Hepatocyte (in vitro differentiated cells): ENCODE data around the gene SLC39A11. TPM values are rescaled to one million over a fixed set of nuclear protein-coding genes. Genes with fewer than 3 reads are reported as not detected.

ENCODE experiments used
- DNase-seq: peaks from one replicate; pipeline ENCODE4 v3.0.0-alpha.2; 2016; ENCODE audit warnings: low spot score
- H2AFZ ChIP-seq: fragments of 200-600 bp; sonication (generic); 2 replicates; pipeline ENCODE4 v1.6.0; 2016; ENCODE audit warnings: antibody characterized with exemption, mild to moderate bottlenecking
- H3K27ac ChIP-seq: fragments of 200-600 bp; sonication (generic); 2 replicates; pipeline ENCODE4 v1.5.1; 2016; ENCODE audit warnings: mild to moderate bottlenecking
- H3K27me3 ChIP-seq: fragments of 200-600 bp; sonication (generic); 2 replicates; pipeline ENCODE4 v1.6.1; 2016
- H3K36me3 ChIP-seq: fragments of 200-600 bp; sonication (generic); replicated peaks from 2 replicates; pipeline ENCODE4 v1.5.1; 2016; ENCODE audit warnings: low read depth; ENCODE audit not compliant: insufficient read depth
- H3K4me1 ChIP-seq: fragments of 200-600 bp; sonication (generic); 2 replicates; pipeline ENCODE4 v1.5.1; 2016; ENCODE audit warnings: mild to moderate bottlenecking, moderate library complexity; ENCODE audit not compliant: insufficient read depth
- H3K4me2 ChIP-seq: fragments of 200-600 bp; sonication (generic); 2 replicates; pipeline ENCODE4 v1.6.0; 2016
- H3K4me3 ChIP-seq: fragments of 200-600 bp; sonication (generic); 2 replicates; pipeline ENCODE4 v1.5.1; 2016; ENCODE audit warnings: mild to moderate bottlenecking
- H3K79me2 ChIP-seq: fragments of 200-600 bp; sonication (generic); 2 replicates; pipeline ENCODE4 v1.6.0; 2017; ENCODE audit warnings: mild to moderate bottlenecking
- H3K9me2 ChIP-seq: fragments of 200-600 bp; sonication (generic); replicated peaks from 2 replicates; pipeline ENCODE4 v1.6.0; 2017; ENCODE audit warnings: mild to moderate bottlenecking; ENCODE audit not compliant: insufficient read depth
- H3K9me3 ChIP-seq: fragments of 200-600 bp; sonication (generic); 2 replicates; pipeline ENCODE4 v1.5.1; 2016; ENCODE audit warnings: low read depth, mild to moderate bottlenecking
- H4K20me1 ChIP-seq: fragments of 200-600 bp; sonication (generic); 2 replicates; pipeline ENCODE4 v1.6.0; 2016; ENCODE audit warnings: mild to moderate bottlenecking; ENCODE audit not compliant: insufficient read depth, poor library complexity, severe bottlenecking
- CTCF ChIP-seq: fragments of 200-600 bp; sonication (generic); IDR thresholded peaks from 2 replicates; pipeline ENCODE4 v1.5.1; 2016; ENCODE audit warnings: antibody characterized with exemption, mild to moderate bottlenecking; ENCODE audit not compliant: poor library complexity
- EZH2 ChIP-seq: fragments of 200-600 bp; sonication (generic); IDR thresholded peaks from 2 replicates; pipeline ENCODE4 v1.6.1; 2016; ENCODE audit warnings: antibody characterized with exemption, mild to moderate bottlenecking, borderline replicate concordance
- EZH2phosphoT487 ChIP-seq: fragments of 200-600 bp; sonication (generic); IDR thresholded peaks from one replicate; pipeline ENCODE4 v1.6.1; 2018; ENCODE audit warnings: antibody characterized with exemption, mild to moderate bottlenecking, low read depth, moderate library complexity; ENCODE audit not compliant: unreplicated experiment, severe bottlenecking
- WGBS: methylation state at CpG from one replicate; pipeline ENCODE4 v1.1.6; 2016; ENCODE audit warnings: low lambda C conversion rate; ENCODE audit errors: missing lambda C conversion rate; 5-methylcytosine and 5-hydroxymethylcytosine counted together
- polyA plus RNA-seq: library from polyadenylated mRNA; unstranded; fragments of >200 nt; fragmentation: Nextera tagmentation; extraction: Ambion mirVana; gene quantifications from 2 replicates; pipeline ENCODE4 v1.2.1, GENCODE V29; 2016
- total RNA-seq: library from RNA; depleted of rRNA; stranded (reverse); fragments of >200 nt; gene quantifications from 2 replicates; pipeline ENCODE4 v1.2.3, GENCODE V29; 2014

The SLC39A11 gene
- total and polyA plus RNA-seq, 2 experiments from 2014 or later = 37.7 to 39.1 TPM

- TF ChIP-seq EZH2 (no peak), CTCF (no peak), EZH2phosphoT487 (no peak)
- Histone ChIP-seq H3K79me2 (no peaks in the 10 kb centered on the region), H3K27ac (no peak overlapping the region), H4K20me1 (no peaks in the 10 kb centered on the region), H3K4me2 (no peak overlapping the region), H3K9me3 (no peaks in the 10 kb centered on the region), H3K27me3 (no peaks in the 10 kb centered on the region), H3K4me1 (no peaks in the 10 kb centered on the region), H3K4me3 (no peak overlapping the region), H2AFZ (no peak overlapping the region), H3K36me3 (no peaks in the 10 kb centered on the region), H3K9me2 (no peaks in the 10 kb centered on the region)
- 81% methylated on average over 5 of the region's 5 CpGs for WGBS
- no peak for DNase-seq
Measured at GRCh38 chr17:72795941-72796340, 296.5 kb downstream of the SLC39A11 start.

GRCh38 chr17:72794152-72794551, 298.3 kb downstream of the SLC39A11 start:
- WGBS = 88% methylated on average over 5 of the region's 5 CpGs
- no peak for TF ChIP-seq CTCF
- TF ChIP-seq EZH2phosphoT487 = no peak
- TF ChIP-seq EZH2 = no peak
- no peak overlapping the region for H3K4me2 ChIP-seq
- no peak overlapping the region for H3K4me3 ChIP-seq
- no peak overlapping the region for H2AFZ ChIP-seq
- H3K79me2 ChIP-seq = no peaks in the 10 kb centered on the region
- no peak overlapping the region for H3K27ac ChIP-seq
- no peaks in the 10 kb centered on the region for H4K20me1 ChIP-seq
- no peaks in the 10 kb centered on the region for H3K4me1 ChIP-seq
- no peak for DNase-seq
- no peaks in the 10 kb centered on the region for H3K9me3 ChIP-seq
- H3K27me3 ChIP-seq = no peaks in the 10 kb centered on the region
- H3K36me3 ChIP-seq = no peaks in the 10 kb centered on the region
- H3K9me2 ChIP-seq = no peaks in the 10 kb centered on the region

GRCh38 chr17:72792771-72793170, 299.7 kb downstream of the SLC39A11 start:
- H3K27ac ChIP-seq = no peak overlapping the region
- H3K79me2 ChIP-seq = no peaks in the 10 kb centered on the region
- no peak overlapping the region for H3K4me3 ChIP-seq
- no peak overlapping the region for H2AFZ ChIP-seq
- DNase-seq = no peak
- no peak overlapping the region for H3K4me2 ChIP-seq
- no peaks in the 10 kb centered on the region for H3K27me3 ChIP-seq
- no peaks in the 10 kb centered on the region for H3K9me3 ChIP-seq
- no peaks in the 10 kb centered on the region for H3K9me2 ChIP-seq
- TF ChIP-seq EZH2 (no peak), CTCF (no peak), EZH2phosphoT487 (no peak)
- no peaks in the 10 kb centered on the region for H4K20me1 ChIP-seq
- H3K36me3 ChIP-seq = no peaks in the 10 kb centered on the region
- WGBS = 91% methylated on average over 5 of the region's 5 CpGs
- H3K4me1 ChIP-seq = no peaks in the 10 kb centered on the region

GRCh38 chr17:72790190-72790589, 302.3 kb downstream of the SLC39A11 start:
- no peak overlapping the region for H3K4me3 ChIP-seq
- H4K20me1 ChIP-seq = no peaks in the 10 kb centered on the region
- no peak overlapping the region for H2AFZ ChIP-seq
- TF ChIP-seq EZH2 = no peak
- TF ChIP-seq EZH2phosphoT487 = no peak
- TF ChIP-seq CTCF = no peak
- H3K4me1 ChIP-seq = no peaks in the 10 kb centered on the region
- H3K79me2 ChIP-seq = no peaks in the 10 kb centered on the region
- H3K27me3 ChIP-seq = no peaks in the 10 kb centered on the region
- H3K36me3 ChIP-seq = no peaks in the 10 kb centered on the region
- no peaks in the 10 kb centered on the region for H3K9me2 ChIP-seq
- no peak overlapping the region for H3K27ac ChIP-seq
- 100% methylated on average over 3 of the region's 3 CpGs for WGBS
- no peak overlapping the region for H3K4me2 ChIP-seq
- H3K9me3 ChIP-seq = no peaks in the 10 kb centered on the region
- no peak for DNase-seq
